Endothelial cell of umbilical vein (primary cell): Measurements from ENCODE around the gene PTPRD. TPM values are rescaled to one million over a fixed set of nuclear protein-coding genes. Genes with fewer than 3 reads are reported as not detected.

ENCODE experiments used
- BruUV-seq: library from RNA; stranded (reverse); fragments of 400-500 nt; replicated peaks from 2 replicates; lab custom pipeline; 2021; lab: Mats Ljungman, UMichigan
- CTCF ChIA-PET: fragments of 300-600, 350-600 bp; sonication (Branson Sonifier 250); formaldehyde crosslinking; loops from one replicate; lab custom pipeline; 2021; ENCODE audit warnings: antibody characterized with exemption, inconsistent platforms; lab: Charles Lee
- POLR2A ChIA-PET: fragments of 300-600, 350-600 bp; sonication (Branson Sonifier 250); formaldehyde crosslinking; loops from one replicate; lab custom pipeline; 2021; ENCODE audit warnings: antibody characterized with exemption, inconsistent platforms; lab: Charles Lee
- DNase-seq: peaks from one replicate; pipeline ENCODE4 v3.0.0-alpha.2; 2011; ENCODE audit warnings: low read depth, low spot score
- FAIRE-seq: peaks from 2 replicates; lab custom pipeline; 2011; peaks lifted over from hg19 to GRCh38; lab: Jason Lieb, UNC
- H2AFZ ChIP-seq: 2 replicates; pipeline ENCODE4 v1.6.0; 2012; ENCODE audit warnings: low read depth, low read length, control low read depth, inconsistent platforms
- H3K27ac ChIP-seq: 2 replicates; pipeline ENCODE4 v1.5.1; 2011; ENCODE audit warnings: low read depth, mild to moderate bottlenecking, control low read depth, low read length, moderate library complexity; ENCODE audit not compliant: insufficient read depth
- H3K27me3 ChIP-seq, 2 experiments: 2 replicates each; pipeline versions ENCODE4 v1.6.0 to v1.6.1; 2011; ENCODE audit warnings: low read length in 2 of 2, mixed read lengths in 1 of 2; ENCODE audit not compliant: control insufficient read depth in 2 of 2, insufficient read depth in 2 of 2
- H3K36me3 ChIP-seq, 2 experiments: 2 replicates in 1 of 2; 3 replicates in 1 of 2; pipeline ENCODE4 v1.5.1; 2011; ENCODE audit warnings: low read length in 2 of 2, mild to moderate bottlenecking in 1 of 2, moderate library complexity in 1 of 2; ENCODE audit not compliant: control insufficient read depth in 2 of 2, insufficient read depth in 2 of 2; ENCODE audit errors: extremely low read depth in 1 of 2
- H3K4me1 ChIP-seq: 3 replicates; pipeline ENCODE4 v1.5.1; 2011; ENCODE audit warnings: mild to moderate bottlenecking, low read length; ENCODE audit not compliant: control insufficient read depth, insufficient read depth; ENCODE audit errors: extremely low read depth
- H3K4me2 ChIP-seq: 2 replicates; pipeline ENCODE4 v1.6.1; 2011; ENCODE audit warnings: low read length, control low read depth, mixed read lengths; ENCODE audit not compliant: insufficient read depth
- H3K4me3 ChIP-seq, 3 experiments: fragments of 200-600 bp in 1 of 3; sonication (generic), shearing (Covaris generic) in 1 of 3; replicated peaks in 1 of 3; 2 replicates each; pipeline ENCODE4 v1.5.1; 2011 to 2016; ENCODE audit warnings: control low read depth in 3 of 3, low read length in 3 of 3, mild to moderate bottlenecking in 2 of 3, inconsistent platforms in 1 of 3, low read depth in 1 of 3, moderate library complexity in 1 of 3; ENCODE audit not compliant: insufficient read depth in 1 of 3
- H3K79me2 ChIP-seq: 2 replicates; pipeline ENCODE4 v1.6.0; 2012; ENCODE audit warnings: low read length, inconsistent platforms; ENCODE audit not compliant: control insufficient read depth, insufficient read depth
- H3K9ac ChIP-seq: replicated peaks from 2 replicates; pipeline ENCODE3; 2011; ENCODE audit warnings: low read length, control low read depth; ENCODE audit not compliant: insufficient read depth; ENCODE audit errors: extremely low read depth
- H3K9me1 ChIP-seq: replicated peaks from 3 replicates; pipeline ENCODE4 v1.6.0; 2011; ENCODE audit warnings: mild to moderate bottlenecking, low read length; ENCODE audit not compliant: control insufficient read depth, insufficient read depth; ENCODE audit errors: extremely low read depth
- H3K9me3 ChIP-seq: replicated peaks from 2 replicates; pipeline ENCODE4 v1.5.1; 2012; ENCODE audit warnings: low read length, inconsistent platforms; ENCODE audit not compliant: control insufficient read depth, insufficient read depth
- H4K20me1 ChIP-seq: replicated peaks from 2 replicates; pipeline ENCODE3; 2011; ENCODE audit warnings: mild to moderate bottlenecking, low read length; ENCODE audit not compliant: control insufficient read depth, insufficient read depth; ENCODE audit errors: extremely low read depth
- CTCF ChIP-seq, 2 donors: IDR thresholded peaks; 1 replicate in 1 of 2; 2 replicates in 1 of 2; pipeline ENCODE4 v1.5.1; 2011; ENCODE audit warnings: low read length in 2 of 2, mild to moderate bottlenecking in 2 of 2, moderate library complexity in 2 of 2, control low read depth in 1 of 2, inconsistent platforms in 1 of 2, low read depth in 1 of 2; ENCODE audit not compliant: insufficient read depth in 1 of 2; ENCODE audit errors: extremely low read depth in 1 of 2
- EZH2 ChIP-seq: IDR thresholded peaks from 2 replicates; pipeline ENCODE4 v1.6.1; 2012; ENCODE audit warnings: borderline replicate concordance, low read depth, mild to moderate bottlenecking, moderate library complexity, low read length, inconsistent platforms; ENCODE audit not compliant: severe bottlenecking
- FOS ChIP-seq: IDR thresholded peaks from 2 replicates; pipeline ENCODE4 v1.6.1; 2011; ENCODE audit warnings: mild to moderate bottlenecking, low read length, moderate library complexity, borderline replicate concordance; ENCODE audit not compliant: insufficient read depth
- GATA2 ChIP-seq: IDR thresholded peaks from 2 replicates; pipeline ENCODE4 v1.7.0; 2011; ENCODE audit warnings: low read depth, mild to moderate bottlenecking, moderate library complexity, mixed read lengths, low read length; ENCODE audit not compliant: insufficient read length, insufficient read depth
- JUN ChIP-seq: IDR thresholded peaks from 2 replicates; pipeline ENCODE4 v1.6.1; 2011; ENCODE audit warnings: borderline replicate concordance, low read depth; ENCODE audit not compliant: insufficient read length, insufficient read depth
- MAX ChIP-seq: IDR thresholded peaks from 2 replicates; pipeline ENCODE4 v1.6.1; 2011; ENCODE audit not compliant: insufficient read depth, insufficient read length
- MYC ChIP-seq: IDR thresholded peaks from one replicate; pipeline ENCODE4 v1.6.1; 2011; ENCODE audit warnings: mild to moderate bottlenecking, low read depth, low read length
- POLR2A ChIP-seq: IDR thresholded peaks from 2 replicates; pipeline ENCODE4 v1.6.1; 2012; ENCODE audit warnings: low read depth, mild to moderate bottlenecking, control low read depth, low read length
- POLR2AphosphoS5 ChIP-seq: IDR thresholded peaks from 2 replicates; pipeline ENCODE4 v1.6.1; 2012; ENCODE audit warnings: low read depth, mild to moderate bottlenecking, control low read depth, low read length, moderate library complexity; ENCODE audit not compliant: insufficient read depth
- dilution Hi-C: fragments of 300-500 bp; cut with MboI; formaldehyde crosslinking; loops from one replicate; pipeline ENCODE4 v1.15.0; 2019; ENCODE audit warnings: low sequenced_read_pairs; ENCODE audit not compliant: extremely low pct_ligation_motif_present
- intact Hi-C: fragments of 100-400 bp; cut with micrococcal nuclease; formaldehyde crosslinking; loops from one replicate; pipeline ENCODE4 v1.10.0; 2022
- polyA plus RNA-seq, 4 experiments: library from polyadenylated mRNA; depleted of rRNA in 3 of 4; stranded (reverse) in 3 of 4; unstranded in 1 of 4; fragments of >200 nt; gene quantifications; 2 replicates each; pipeline versions ENCODE4 v1.2.1 to v1.2.3, GENCODE V29; 2011 to 2012; ENCODE audit warnings: missing spikeins in 1 of 4
- total RNA-seq: library from RNA; stranded (reverse); gene quantifications from 2 replicates; pipeline ENCODE4 v1.2.3, GENCODE V29; 2021

The PTPRD gene
- total and polyA plus RNA-seq, 2 donors (not counting 3 experiments of a cell fraction or from before 2014, with no cell fraction given): 5.5 to 5.7 TPM

- Histone ChIP-seq H3K4me2 (no peak overlapping the region), H3K9ac (no peak overlapping the region), H2AFZ (no peak overlapping the region), H3K36me3 (no peaks in the 10 kb centered on the region), H3K27ac (no peak overlapping the region), H3K79me2 (no peaks in the 10 kb centered on the region), H4K20me1 (no peaks in the 10 kb centered on the region), H3K9me3 (no peaks in the 10 kb centered on the region), H3K4me1 (no peaks in the 10 kb centered on the region), H3K9me1 (no peaks in the 10 kb centered on the region), H3K4me3 (no peak overlapping the region), H3K27me3 (no peaks in the 10 kb centered on the region)
- intact Hi-C loops (no loop called here), dilution Hi-C loops (no loop called here)
- no TSS peak for BruUV-seq
- no peak for FAIRE-seq
- no peak for DNase-seq
- POLR2A ChIA-PET: no interaction called here
- TF ChIP-seq MAX: no peak
- CTCF ChIA-PET: no interaction called here
Observed at GRCh38 chr9:8832955-8833354, 1779.8 kb downstream of the PTPRD start.

- no TSS peak for BruUV-seq
- H3K9me1 ChIP-seq: no peaks in the 10 kb centered on the region
- FAIRE-seq (no peak), DNase-seq (no peak)
- no peak overlapping the region for H3K27ac ChIP-seq
- no peak overlapping the region for H3K9ac ChIP-seq
- ChIA-PET POLR2A (no interaction called here), CTCF (interaction anchor here (0.7 kb wide), 1 partner anchor 84 kb away, joined by 3 read pairs; no protein-coding TSS in a partner anchor)
- intact Hi-C loops: no loop called here
- no peak overlapping the region for H3K4me2 ChIP-seq
- H3K4me1 ChIP-seq: no peaks in the 10 kb centered on the region
- no peak overlapping the region for H2AFZ ChIP-seq
- no peaks in the 10 kb centered on the region for H3K27me3 ChIP-seq
- H3K4me3 ChIP-seq: no peak overlapping the region
- no peaks in the 10 kb centered on the region for H4K20me1 ChIP-seq
- TF ChIP-seq GATA2 (no peak), EZH2 (no peak), POLR2A (no peak), MAX (no peak), JUN (no peak), FOS (no peak), CTCF (IDR thresholded peaks at IDR 0.05; ENCODE audit: extremely low read depth in 1 of 2, insufficient read depth in 1 of 2, low read depth in 1 of 2, low read length in 2 of 2) (no peak), POLR2AphosphoS5 (no peak), MYC (no peak)
- H3K9me3 ChIP-seq: no peaks in the 10 kb centered on the region
- no peaks in the 10 kb centered on the region for H3K36me3 ChIP-seq
- H3K79me2 ChIP-seq: no peaks in the 10 kb centered on the region
- dilution Hi-C loops: no loop called here
Observed at GRCh38 chr9:8832386-8832785, 1780.4 kb downstream of the PTPRD start.
